Measurements from ENCODE around the gene EFCAB7. TPM values are rescaled to one million over a fixed set of nuclear protein-coding genes. Genes with fewer than 3 reads are reported as not detected.

Gene EFCAB7
- total and polyA plus RNA-seq, 2 of the 13 experiments (the other 11 are each of a cell fraction or from before 2014, with no cell fraction given): 1.7 to 5.4 TPM

DNA sequence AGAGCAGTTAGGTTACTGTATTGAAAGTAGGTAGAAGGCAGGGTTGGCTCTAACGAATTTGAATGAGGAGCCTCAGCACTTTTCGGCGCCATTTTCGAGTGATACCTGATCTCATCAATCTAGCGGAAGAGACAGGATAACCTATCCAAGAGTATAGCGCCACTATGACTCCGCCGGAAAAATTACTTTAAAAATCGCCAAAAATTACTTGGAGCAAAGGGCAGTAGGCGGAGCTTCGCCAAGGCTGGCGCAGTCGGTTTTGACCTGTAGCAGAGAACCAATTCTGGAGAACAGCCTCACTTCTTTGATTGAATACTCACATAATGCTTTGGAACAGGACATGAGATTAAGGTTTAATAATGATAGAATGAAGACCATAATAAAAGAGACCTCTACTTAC lies 25.6 kb downstream of the EFCAB7 start:
- TF ChIP-seq PHF5A (CRISPR knock-in tag; IDR thresholded peaks at IDR 0.05; ENCODE audit: low read depth, unreplicated experiment) (no peak), ZNF747 (CRISPR knock-in tag; IDR thresholded peaks at IDR 0.05; ENCODE audit: borderline replicate concordance) (no peak), ZNF616 (CRISPR knock-in tag; IDR thresholded peaks at IDR 0.05; ENCODE audit: low read depth) (no peak), ZNF12 (CRISPR knock-in tag; IDR thresholded peaks at IDR 0.05) (no peak), ZNF83 (CRISPR knock-in tag; IDR thresholded peaks at IDR 0.05; ENCODE audit: borderline replicate concordance) (no peak), ZFP1 (CRISPR knock-in tag; IDR thresholded peaks at IDR 0.05) (no peak), ZNF331 (CRISPR knock-in tag; IDR thresholded peaks at IDR 0.05) (no peak)
- TF ChIP-seq, protein P1, sequence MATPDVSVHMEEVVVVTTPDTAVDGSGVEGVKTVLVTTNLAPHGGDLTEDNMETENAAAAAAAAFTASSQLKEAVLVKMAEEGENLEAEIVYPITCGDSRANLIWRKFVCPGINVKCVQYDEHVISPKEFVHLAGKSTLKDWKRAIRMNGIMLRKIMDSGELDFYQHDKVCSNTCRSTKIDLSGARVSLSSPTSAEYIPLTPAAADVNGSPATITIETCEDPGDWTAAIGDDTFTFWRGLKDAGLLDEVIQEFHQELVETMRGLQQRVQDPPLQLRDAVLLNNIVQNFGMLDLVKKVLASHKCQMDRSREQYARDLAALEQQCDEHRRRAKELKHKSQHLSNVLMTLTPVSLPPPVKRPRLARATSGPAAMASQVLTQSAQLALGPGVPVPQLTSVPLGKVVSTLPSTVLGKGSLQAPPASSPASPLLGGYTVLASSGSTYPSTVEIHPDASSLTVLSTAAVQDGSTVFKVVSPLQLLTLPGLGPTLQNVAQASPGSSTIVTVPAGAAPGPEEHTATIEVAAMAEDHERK (CRISPR knock-in tag; IDR thresholded peaks at IDR 0.05; ENCODE audit: low read depth): no peak
- TF ChIP-seq, protein P2, sequence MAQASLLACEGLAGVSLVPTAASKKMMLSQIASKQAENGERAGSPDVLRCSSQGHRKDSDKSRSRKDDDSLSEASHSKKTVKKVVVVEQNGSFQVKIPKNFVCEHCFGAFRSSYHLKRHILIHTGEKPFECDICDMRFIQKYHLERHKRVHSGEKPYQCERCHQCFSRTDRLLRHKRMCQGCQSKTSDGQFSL (CRISPR knock-in tag; IDR thresholded peaks at IDR 0.05): no peak
- TF ChIP-seq, protein P3, sequence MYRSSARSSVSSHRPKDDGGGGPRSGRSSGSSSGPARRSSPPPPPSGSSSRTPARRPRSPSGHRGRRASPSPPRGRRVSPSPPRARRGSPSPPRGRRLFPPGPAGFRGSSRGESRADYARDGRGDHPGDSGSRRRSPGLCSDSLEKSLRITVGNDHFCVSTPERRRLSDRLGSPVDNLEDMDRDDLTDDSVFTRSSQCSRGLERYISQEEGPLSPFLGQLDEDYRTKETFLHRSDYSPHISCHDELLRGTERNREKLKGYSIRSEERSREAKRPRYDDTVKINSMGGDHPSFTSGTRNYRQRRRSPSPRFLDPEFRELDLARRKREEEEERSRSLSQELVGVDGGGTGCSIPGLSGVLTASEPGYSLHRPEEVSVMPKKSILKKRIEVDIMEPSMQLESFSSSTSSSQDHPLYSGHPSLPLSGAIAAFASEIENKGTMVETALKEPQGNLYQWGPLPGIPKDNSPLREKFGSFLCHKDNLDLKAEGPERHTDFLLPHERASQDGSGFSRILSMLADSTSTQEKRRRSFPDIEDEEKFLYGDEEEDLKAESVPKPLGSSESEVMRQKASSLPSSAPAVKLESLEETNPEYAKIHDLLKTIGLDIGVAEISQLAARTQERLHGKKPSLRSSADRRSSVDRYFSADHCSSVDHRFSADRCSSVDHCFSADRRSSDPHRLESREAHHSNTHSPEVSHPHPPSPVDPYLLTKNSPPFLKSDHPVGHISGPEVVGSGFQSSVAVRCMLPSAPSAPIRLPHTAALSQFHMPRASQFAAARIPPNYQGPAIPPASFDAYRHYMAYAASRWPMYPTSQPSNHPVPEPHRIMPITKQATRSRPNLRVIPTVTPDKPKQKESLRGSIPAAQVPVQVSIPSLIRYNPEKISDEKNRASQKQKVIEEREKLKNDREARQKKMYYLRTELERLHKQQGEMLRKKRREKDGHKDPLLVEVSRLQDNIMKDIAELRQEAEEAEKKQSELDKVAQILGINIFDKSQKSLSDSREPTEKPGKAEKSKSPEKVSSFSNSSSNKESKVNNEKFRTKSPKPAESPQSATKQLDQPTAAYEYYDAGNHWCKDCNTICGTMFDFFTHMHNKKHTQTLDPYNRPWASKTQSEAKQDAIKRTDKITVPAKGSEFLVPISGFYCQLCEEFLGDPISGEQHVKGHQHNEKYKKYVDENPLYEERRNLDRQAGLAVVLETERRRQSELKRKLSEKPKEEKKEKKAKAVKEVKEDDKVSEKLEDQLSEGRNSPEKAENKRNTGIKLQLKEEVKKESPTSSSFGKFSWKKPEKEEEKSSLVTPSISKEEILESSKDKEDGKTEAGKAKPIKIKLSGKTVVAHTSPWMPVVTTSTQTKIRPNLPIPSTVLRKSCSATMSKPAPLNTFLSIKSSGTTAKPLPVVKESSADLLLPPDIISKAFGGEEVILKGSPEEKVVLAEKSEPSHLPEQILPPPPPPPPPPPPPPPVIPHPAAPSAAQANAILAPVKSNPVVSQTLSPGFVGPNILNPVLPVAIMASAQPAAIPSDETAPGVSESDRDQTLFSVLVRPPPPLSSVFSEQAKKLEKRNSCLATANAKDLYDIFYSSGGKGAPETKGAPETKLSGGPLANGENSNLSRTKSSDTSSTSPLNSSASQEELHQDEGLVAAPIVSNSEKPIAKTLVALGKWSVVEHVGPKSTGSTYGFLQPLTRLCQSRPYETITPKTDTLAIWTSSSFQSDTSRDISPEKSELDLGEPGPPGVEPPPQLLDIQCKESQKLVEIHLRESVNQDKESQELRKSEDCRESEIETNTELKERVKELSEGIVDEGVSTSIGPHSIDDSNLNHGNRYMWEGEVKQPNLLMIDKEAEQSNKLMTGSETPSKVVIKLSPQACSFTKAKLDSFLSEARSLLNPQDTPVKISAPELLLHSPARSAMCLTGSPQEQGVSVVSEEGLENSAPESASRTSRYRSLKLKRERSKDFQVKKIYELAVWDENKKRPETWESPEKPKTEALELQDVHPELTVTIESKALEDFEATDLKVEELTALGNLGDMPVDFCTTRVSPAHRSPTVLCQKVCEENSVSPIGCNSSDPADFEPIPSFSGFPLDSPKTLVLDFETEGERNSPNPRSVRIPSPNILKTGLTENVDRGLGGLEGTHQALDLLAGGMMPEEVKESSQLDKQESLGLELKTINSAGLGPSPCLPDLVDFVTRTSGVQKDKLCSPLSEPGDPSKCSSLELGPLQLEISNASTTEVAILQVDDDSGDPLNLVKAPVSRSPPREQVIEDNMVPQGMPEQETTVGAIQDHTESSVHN (CRISPR knock-in tag; IDR thresholded peaks at IDR 0.05): no peak
- Histone ChIP-seq H3K4me2 (ENCODE audit: low read depth, low read length) (no peak overlapping the region), H3K9me3 (ENCODE audit: low read length) (no peaks in the 10 kb centered on the region), H3K27ac (ENCODE audit: extremely low read length, insufficient read depth, low read length) (no peak overlapping the region), H3K79me2 (ENCODE audit: insufficient read depth, low read length) (no peaks in the 10 kb centered on the region), H4K20me1 (ENCODE audit: insufficient read depth, low read length) (no peaks in the 10 kb centered on the region), H3K9ac (ENCODE audit: insufficient read depth, low read depth, low read length) (no peak overlapping the region), H2AFZ (ENCODE audit: low read length) (no peak overlapping the region), H3K27me3 (ENCODE audit: control insufficient read depth in 1 of 2, insufficient read depth in 2 of 2, low read length in 2 of 2) (no peaks in the 10 kb centered on the region), H3K36me3 (replicated peaks in 1 of 2; ENCODE audit: control insufficient read depth in 1 of 2, insufficient read depth in 2 of 2, low read length in 2 of 2) (no peaks in the 10 kb centered on the region), H3K4me1 (ENCODE audit: insufficient read depth, low read length) (no peaks in the 10 kb centered on the region), H3K4me3 (replicated peaks in 1 of 3; ENCODE audit: insufficient read depth in 1 of 3, low read depth in 2 of 3, low read length in 3 of 3) (no peak overlapping the region)
- in situ Hi-C loops (cut with HindIII; ENCODE audit: extremely low pct_ligation_motif_present, low pct_unique_long_range_greater_than_20kb): loop anchor here (25.0 kb wide), 1 partner anchor 537 kb away; no protein-coding TSS in a partner anchor
- no peak for ATAC-seq
- ChIA-PET POLR2A (no interaction called here), CTCF (ENCODE audit: low intra/inter-chr PET ratio, low total read pairs) (no interaction called here)
- intact Hi-C loops (cut with micrococcal nuclease; ENCODE audit: unreplicated experiment): no loop called here
- no peak for DNase-seq (ENCODE audit: low spot score)
- FAIRE-seq: no peak
- no TSS peak for BruUV-seq (replicated peaks)
- 96% methylated on average over 13 of the region's 13 CpGs for WGBS (ENCODE audit: low lambda C conversion rate)
